Measurements from ENCODE around the gene UBB. TPM values are rescaled to one million over a fixed set of nuclear protein-coding genes. Genes with fewer than 3 reads are reported as not detected.
A peak's percentile ranks its signal among the peaks of the same experiment; 100 is the strongest.

Gene UBB
- total RNA-seq, 1 donor from 2014 or later, result 1,031 TPM

DNA sequence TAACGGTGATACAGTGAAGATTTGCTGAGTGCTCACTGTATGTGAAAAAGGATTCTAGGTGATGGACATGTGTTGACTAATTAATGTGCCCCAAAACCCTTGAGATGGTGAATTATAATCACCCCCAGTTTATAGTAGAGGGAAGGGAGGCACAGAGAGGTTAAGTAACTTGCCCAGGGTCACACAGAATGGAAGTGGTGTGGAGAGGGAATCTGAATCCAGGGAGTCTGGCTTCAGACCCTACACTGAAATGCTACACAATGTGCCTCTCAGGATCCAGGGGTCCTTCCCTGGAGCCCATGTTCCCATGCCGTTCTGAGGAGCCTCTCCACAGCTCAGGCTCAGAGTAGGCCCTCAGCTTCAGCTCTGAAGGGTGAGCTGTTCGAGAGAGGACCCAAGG, 46.1 kb downstream of the UBB start:
- Mint-ChIP-seq H3K27ac (no peak overlapping the region), H3K27me3 (no peaks in the 10 kb centered on the region), H3K9me3 (no peaks in the 10 kb centered on the region), H3K4me3 (no peak overlapping the region), H3K36me3 (ENCODE audit: low read depth) (peaks cover 57% of the 10 kb centered on the region), H3K4me1 (no peaks in the 10 kb centered on the region)
- TF ChIP-seq CTCF (IDR thresholded peaks at IDR 0.05), result no peak
- ChIA-PET CTCF (interaction anchor here (1.2 to 3.1 kb wide), 6 partner anchors 11 to 95 kb away, joined by 3 to 17 read pairs (median 8); partner anchors contain the start of genes TRPV2 and UBB), POLR2A (interaction anchor here (0.6 to 4.6 kb wide), 4 partner anchors 10 to 18 kb away, joined by 3 to 25 read pairs (median 12); partner anchors contain the start of gene TRPV2)
- ATAC-seq (ENCODE audit: low read depth) (no peak), DNase-seq (no peak)
- intact Hi-C loops (cut with micrococcal nuclease), result no loop called here

DNA sequence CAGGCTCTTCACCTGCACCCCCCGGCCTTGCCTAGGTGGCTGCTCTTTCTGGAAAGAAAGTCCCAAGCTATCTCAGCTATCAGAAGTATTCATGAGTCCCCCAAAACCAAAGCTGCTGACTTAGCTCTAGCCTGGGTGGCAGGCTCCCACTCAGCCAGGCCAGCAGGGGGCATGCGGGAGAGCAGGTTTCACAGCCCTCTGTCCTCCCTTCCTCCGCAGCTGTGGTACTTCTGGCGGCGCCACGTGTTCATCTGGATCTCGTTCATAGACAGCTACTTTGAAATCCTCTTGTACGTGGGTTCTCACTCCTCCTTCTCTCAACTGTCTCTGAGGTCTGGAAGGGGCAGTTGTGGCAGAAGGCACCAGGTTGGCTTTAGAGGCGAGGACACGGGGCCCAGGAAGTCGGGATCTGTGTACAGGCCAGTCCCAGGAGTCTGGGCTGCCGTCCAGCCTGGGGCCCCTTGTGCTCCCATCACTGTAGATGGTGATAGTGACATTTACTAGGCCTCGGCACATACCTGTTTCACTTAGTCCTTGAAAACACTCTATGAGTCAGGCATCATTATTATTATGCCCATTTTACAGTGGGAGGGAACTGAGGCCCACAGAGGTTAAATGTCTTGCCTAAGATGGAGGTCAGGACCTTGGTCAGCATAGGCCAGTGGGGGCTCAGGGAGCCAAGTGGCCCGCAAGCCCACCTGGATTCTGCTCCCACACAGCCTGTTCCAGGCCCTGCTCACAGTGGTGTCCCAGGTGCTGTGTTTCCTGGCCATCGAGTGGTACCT, 47.4 kb downstream of the UBB start:
- intact Hi-C loops (cut with micrococcal nuclease), result loop anchor here (1.0 kb wide), 1 partner anchor 10 kb away; no protein-coding TSS in a partner anchor
- Mint-ChIP-seq H3K27me3 (no peaks in the 10 kb centered on the region), H3K27ac (peak overlapping the region; percentile 30), H3K4me1 (no peaks in the 10 kb centered on the region), H3K4me3 (no peak overlapping the region), H3K36me3 (ENCODE audit: low read depth) (peaks cover 52% of the 10 kb centered on the region), H3K9me3 (no peaks in the 10 kb centered on the region)
- CTCF ChIA-PET, result interaction anchor here (1.0 to 3.1 kb wide), 7 partner anchors 9 to 94 kb away, joined by 3 to 17 read pairs (median 7); partner anchors contain the start of genes TRPV2 and UBB
- no peak for DNase-seq
- POLR2A ChIA-PET, result interaction anchor here (3.0 to 4.6 kb wide), 2 partner anchors 11 to 12 kb away, joined by 20 to 25 read pairs; partner anchors contain the start of gene TRPV2
- ATAC-seq (ENCODE audit: low read depth), result peak; percentile 89
- TF ChIP-seq CTCF (IDR thresholded peaks at IDR 0.05), result no peak

DNA sequence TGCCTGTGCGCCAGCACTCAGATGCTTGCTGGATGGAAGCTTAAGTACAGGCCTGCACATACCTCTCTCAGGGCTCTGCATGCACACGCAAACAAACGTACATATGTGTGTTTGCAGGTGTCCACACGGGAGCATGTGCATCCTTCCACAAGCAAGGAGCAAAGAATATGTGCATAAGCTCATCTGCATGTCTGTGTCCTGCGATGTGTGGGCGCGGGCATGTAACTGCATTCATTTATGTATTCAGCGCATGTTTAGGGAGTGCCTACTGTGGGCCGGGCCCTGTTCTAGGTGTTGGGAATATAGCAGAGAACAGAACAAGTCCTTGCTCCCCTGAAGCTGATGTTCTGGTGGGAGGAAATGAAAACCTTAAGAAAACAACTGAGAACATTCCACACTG, 48.2 kb downstream of the UBB start:
- Mint-ChIP-seq H3K27ac (no peak overlapping the region), H3K9me3 (no peaks in the 10 kb centered on the region), H3K4me1 (no peaks in the 10 kb centered on the region), H3K27me3 (no peaks in the 10 kb centered on the region), H3K4me3 (no peak overlapping the region), H3K36me3 (ENCODE audit: low read depth) (peaks cover 48% of the 10 kb centered on the region)
- ChIA-PET POLR2A (interaction anchor here (0.8 to 4.6 kb wide), 3 partner anchors 10 to 143 kb away, joined by 3 to 25 read pairs (median 20); partner anchors contain the start of gene TRPV2), CTCF (interaction anchor here (2.5 to 3.1 kb wide), 2 partner anchors 13 to 65 kb away, joined by 16 to 17 read pairs; partner anchors contain the start of gene TRPV2)
- TF ChIP-seq CTCF (IDR thresholded peaks at IDR 0.05), result no peak
- ATAC-seq (ENCODE audit: low read depth), result no peak
- no peak for DNase-seq
- intact Hi-C loops (cut with micrococcal nuclease), result no loop called here

GRCh38 chr17:16430650-16431049, 49.8 kb downstream of the UBB start:
- ChIA-PET CTCF (no interaction called here), POLR2A (interaction anchor here (0.9 to 4.6 kb wide), 2 partner anchors 8 to 13 kb away, joined by 5 to 25 read pairs; no protein-coding TSS in a partner anchor)
- intact Hi-C loops (cut with micrococcal nuclease), result loop anchor here (10.0 kb wide), 1 partner anchor 554 kb away; no protein-coding TSS in a partner anchor
- Mint-ChIP-seq H3K27ac (no peak overlapping the region), H3K9me3 (no peaks in the 10 kb centered on the region), H3K27me3 (no peaks in the 10 kb centered on the region), H3K4me1 (no peaks in the 10 kb centered on the region), H3K4me3 (no peak overlapping the region), H3K36me3 (ENCODE audit: low read depth) (peaks cover 43% of the 10 kb centered on the region)
- TF ChIP-seq CTCF (IDR thresholded peaks at IDR 0.05), result no peak
- ATAC-seq (ENCODE audit: low read depth), result no peak
- DNase-seq, result no peak

- ChIA-PET POLR2A (interaction anchor here (1.0 kb wide), 1 partner anchor 146 kb away, joined by 3 read pairs; no protein-coding TSS in a partner anchor), CTCF (no interaction called here)
- Mint-ChIP-seq H3K27me3 (no peaks in the 10 kb centered on the region), H3K27ac (no peak overlapping the region), H3K4me1 (no peaks in the 10 kb centered on the region), H3K36me3 (ENCODE audit: low read depth) (peaks cover 30% of the 10 kb centered on the region), H3K4me3 (no peak overlapping the region), H3K9me3 (no peaks in the 10 kb centered on the region)
- intact Hi-C loops (cut with micrococcal nuclease), result loop anchor here (10.0 kb wide), 1 partner anchor 553 kb away; no protein-coding TSS in a partner anchor
- ATAC-seq (ENCODE audit: low read depth) (no peak), DNase-seq (no peak)
- no peak for TF ChIP-seq CTCF (IDR thresholded peaks at IDR 0.05)
Observed at GRCh38 chr17:16432017-16432416, 51.1 kb downstream of the UBB start.

Data from activated B cell treated with CpG ODN at 0.5 μM for 24 hours (primary cell).